GM12892 (cell line): ENCODE results near the gene EPHB6.

Experiments used
- DNase-seq: peaks from one replicate; pipeline ENCODE4 v3.0.0; 2011; ENCODE audit not compliant: insufficient read length
- FAIRE-seq: peaks from 2 replicates; lab custom pipeline; 2011; peaks lifted over from hg19 to GRCh38; lab: Jason Lieb, UNC
- POLR2A ChIP-seq: IDR thresholded peaks from 2 replicates; pipeline ENCODE4 v1.6.1; 2011; ENCODE audit warnings: low read depth, low read length, control low read depth
- POLR2AphosphoS5 ChIP-seq: IDR thresholded peaks from 2 replicates; pipeline ENCODE4 v1.6.1; 2011; ENCODE audit warnings: low read depth, low read length, control low read depth
- TAF1 ChIP-seq: IDR thresholded peaks from 2 replicates; pipeline ENCODE4 v1.6.1; 2011; ENCODE audit warnings: low read depth, mild to moderate bottlenecking, control low read depth, low read length, borderline replicate concordance

The EPHB6 gene

GRCh38 chr7:142876991-142877910 lies 22.4 kb downstream of the EPHB6 start:
- TF ChIP-seq POLR2A (no peak), TAF1 (no peak), POLR2AphosphoS5 (no peak)
- DNase-seq: no peak
- FAIRE-seq: no peak

- TF ChIP-seq POLR2A: no peak
- no peak for TF ChIP-seq POLR2AphosphoS5
- TF ChIP-seq TAF1: no peak
- no peak for FAIRE-seq
- no peak for DNase-seq
Observed at GRCh38 chr7:142878315-142878714, 23.4 kb downstream of the EPHB6 start.

- TF ChIP-seq TAF1 (no peak), POLR2AphosphoS5 (no peak), POLR2A (no peak)
- DNase-seq (no peak), FAIRE-seq (no peak)
Observed at GRCh38 chr7:142879060-142879459, 24.2 kb downstream of the EPHB6 start.

- no peak for DNase-seq
- TF ChIP-seq TAF1 (no peak), POLR2AphosphoS5 (no peak), POLR2A (no peak)
- no peak for FAIRE-seq
Observed at GRCh38 chr7:142880876-142881505, 26.1 kb downstream of the EPHB6 start.

GRCh38 chr7:142881586-142882337 lies 26.9 kb downstream of the EPHB6 start:
- FAIRE-seq (peak; percentile 9), DNase-seq (no peak)
- TF ChIP-seq POLR2A (no peak), POLR2AphosphoS5 (no peak), TAF1 (no peak)

- FAIRE-seq (no peak), DNase-seq (no peak)
- no peak for TF ChIP-seq POLR2AphosphoS5
- TF ChIP-seq TAF1: no peak
- no peak for TF ChIP-seq POLR2A
Observed at GRCh38 chr7:142882338-142882678, 27.4 kb downstream of the EPHB6 start.

- TF ChIP-seq TAF1 (no peak), POLR2A (no peak), POLR2AphosphoS5 (no peak)
- FAIRE-seq (no peak), DNase-seq (no peak)
Observed at GRCh38 chr7:142883145-142883544, 28.3 kb downstream of the EPHB6 start.

- FAIRE-seq (no peak), DNase-seq (no peak)
- TF ChIP-seq POLR2AphosphoS5 (no peak), TAF1 (no peak), POLR2A (no peak)
Observed at GRCh38 chr7:142883571-142884285, 28.9 kb downstream of the EPHB6 start.

- DNase-seq (no peak), FAIRE-seq (no peak)
- TF ChIP-seq POLR2AphosphoS5 (no peak), POLR2A (no peak), TAF1 (no peak)
Observed at GRCh38 chr7:142884286-142884640, 29.4 kb downstream of the EPHB6 start.

GRCh38 chr7:142885311-142886230 lies 30.7 kb downstream of the EPHB6 start, which contains the start of gene TRPV6:
TSS of gene TRPV6 (minus strand) at chr7:142885745.
- no peak for FAIRE-seq
- no peak for DNase-seq
- TF ChIP-seq POLR2AphosphoS5: no peak
- TF ChIP-seq TAF1: no peak
- no peak for TF ChIP-seq POLR2A
